Endodermal cell (in vitro differentiated cells): ENCODE measurements around the gene DRGX. TPM values are rescaled to one million over a fixed set of nuclear protein-coding genes. Genes with fewer than 3 reads are reported as not detected.

Experiments
- DNase-seq: peaks from one replicate; pipeline ENCODE4 v3.0.0-alpha.2; 2017
- H3K27ac ChIP-seq: 2 replicates; pipeline ENCODE4 v1.5.1; 2013; ENCODE audit warnings: mild to moderate bottlenecking, low read depth, low read length, moderate library complexity
- H3K27me3 ChIP-seq: 2 replicates; pipeline ENCODE4 v1.6.1; 2013; ENCODE audit warnings: mild to moderate bottlenecking, low read length, moderate library complexity; ENCODE audit not compliant: insufficient read depth, control insufficient read depth, poor library complexity, severe bottlenecking
- H3K36me3 ChIP-seq: 2 replicates; pipeline ENCODE4 v1.7.0; 2013; ENCODE audit warnings: mild to moderate bottlenecking, low read length, moderate library complexity; ENCODE audit not compliant: control insufficient read depth, insufficient read depth
- H3K4me1 ChIP-seq: one replicate; pipeline ENCODE4 v1.7.0; 2013; ENCODE audit warnings: low read length; ENCODE audit not compliant: control insufficient read depth, insufficient read depth
- H3K4me3 ChIP-seq: 2 replicates; pipeline ENCODE4 v1.5.1; 2013; ENCODE audit warnings: mild to moderate bottlenecking, low read length, moderate library complexity
- H3K9ac ChIP-seq: 2 replicates; pipeline ENCODE4 v1.6.1; 2013; ENCODE audit warnings: mild to moderate bottlenecking, low read length, moderate library complexity; ENCODE audit not compliant: poor library complexity, severe bottlenecking; ENCODE audit errors: extremely low read depth
- H3K9me3 ChIP-seq: 2 replicates; pipeline ENCODE4 v1.6.1; 2013; ENCODE audit warnings: mild to moderate bottlenecking, low read length, moderate library complexity; ENCODE audit not compliant: control insufficient read depth
- H3K27ac Mint-ChIP-seq: 2 replicates; pipeline ENCODE4 v1.8.0; 2020; ENCODE audit warnings: mixed read lengths
- H3K27me3 Mint-ChIP-seq: 2 replicates; pipeline ENCODE4 v1.8.0; 2021; ENCODE audit warnings: mild to moderate bottlenecking, mixed read lengths; ENCODE audit not compliant: insufficient read depth
- H3K36me3 Mint-ChIP-seq: 2 replicates; pipeline ENCODE4 v1.8.0; 2020; ENCODE audit warnings: low read depth, mixed read lengths
- H3K4me1 Mint-ChIP-seq: 2 replicates; pipeline ENCODE4 v1.8.0; 2020; ENCODE audit warnings: mixed read lengths
- H3K4me3 Mint-ChIP-seq: 2 replicates; pipeline ENCODE4 v1.8.0; 2020; ENCODE audit warnings: mild to moderate bottlenecking, moderate library complexity, mixed read lengths
- H3K9me3 Mint-ChIP-seq: 2 replicates; pipeline ENCODE4 v1.8.0; 2020; ENCODE audit warnings: mild to moderate bottlenecking, mixed read lengths
- WGBS, 2 experiments: methylation state at CpG; one replicate each; pipeline versions ENCODE4 v1.1.5 to v1.1.7; 2013; ENCODE audit warnings: missing lambda C conversion rate in 2 of 2, mixed read lengths in 1 of 2; ENCODE audit not compliant: insufficient coverage in 1 of 2, insufficient read length in 1 of 2; 5-methylcytosine and 5-hydroxymethylcytosine counted together
- total RNA-seq, 2 donors: library from RNA; stranded (reverse); fragmentation: NEBNext Ultra II Directional in 1 of 2; extraction: Animal tissue kit (Norgen Biotek cat#: 25700) in 1 of 2; gene quantifications; 2 replicates in 1 of 2; 3 replicates in 1 of 2; pipeline ENCODE4 v1.2.1, GENCODE V29; 2021
- TF ChIP-seq, protein P1 (sequence below): fragments of 200-600 bp; sonication (generic); conservative IDR thresholded peaks from 2 replicates; pipeline ENCODE4 v1.5.0; 2021; ENCODE audit warnings: antibody characterized with exemption, mild to moderate bottlenecking

Gene DRGX
- total RNA-seq, 2 donors from 2014 or later = not detected

DNA sequence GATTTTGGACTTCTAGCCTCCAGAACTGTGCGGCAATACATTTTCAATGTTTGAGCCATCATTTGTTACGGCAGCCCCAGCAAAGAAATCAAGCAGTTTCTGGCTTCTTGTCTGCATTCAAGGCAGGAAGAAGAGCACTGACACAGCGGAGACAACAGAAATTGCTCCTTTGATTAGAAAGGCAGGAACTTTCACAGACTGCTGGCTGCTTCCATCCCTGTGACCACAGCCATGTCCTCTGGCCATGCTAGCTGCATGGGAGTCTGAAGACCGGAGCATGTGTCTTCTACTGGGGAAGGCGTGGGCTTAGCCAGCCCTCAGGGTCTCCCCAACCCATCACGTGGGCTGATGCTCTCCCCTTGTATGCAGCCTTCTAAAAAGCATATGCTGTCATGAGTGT, 77.9 kb downstream of the DRGX start:
- TF ChIP-seq, protein P1, sequence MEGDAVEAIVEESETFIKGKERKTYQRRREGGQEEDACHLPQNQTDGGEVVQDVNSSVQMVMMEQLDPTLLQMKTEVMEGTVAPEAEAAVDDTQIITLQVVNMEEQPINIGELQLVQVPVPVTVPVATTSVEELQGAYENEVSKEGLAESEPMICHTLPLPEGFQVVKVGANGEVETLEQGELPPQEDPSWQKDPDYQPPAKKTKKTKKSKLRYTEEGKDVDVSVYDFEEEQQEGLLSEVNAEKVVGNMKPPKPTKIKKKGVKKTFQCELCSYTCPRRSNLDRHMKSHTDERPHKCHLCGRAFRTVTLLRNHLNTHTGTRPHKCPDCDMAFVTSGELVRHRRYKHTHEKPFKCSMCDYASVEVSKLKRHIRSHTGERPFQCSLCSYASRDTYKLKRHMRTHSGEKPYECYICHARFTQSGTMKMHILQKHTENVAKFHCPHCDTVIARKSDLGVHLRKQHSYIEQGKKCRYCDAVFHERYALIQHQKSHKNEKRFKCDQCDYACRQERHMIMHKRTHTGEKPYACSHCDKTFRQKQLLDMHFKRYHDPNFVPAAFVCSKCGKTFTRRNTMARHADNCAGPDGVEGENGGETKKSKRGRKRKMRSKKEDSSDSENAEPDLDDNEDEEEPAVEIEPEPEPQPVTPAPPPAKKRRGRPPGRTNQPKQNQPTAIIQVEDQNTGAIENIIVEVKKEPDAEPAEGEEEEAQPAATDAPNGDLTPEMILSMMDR = no peak
- no peaks in the 10 kb centered on the region for H3K4me1 ChIP-seq
- Mint-ChIP-seq H3K27me3 (peaks cover 2% of the 10 kb centered on the region), H3K9me3 (no peaks in the 10 kb centered on the region), H3K4me3 (no peak overlapping the region), H3K36me3 (no peaks in the 10 kb centered on the region), H3K4me1 (no peaks in the 10 kb centered on the region), H3K27ac (no peak overlapping the region)
- H3K9ac ChIP-seq = no peak overlapping the region
- WGBS, 2 experiments = 91 to 92% methylated on average over 5 to 6 of the region's 6 CpGs
- no peaks in the 10 kb centered on the region for H3K36me3 ChIP-seq
- no peaks in the 10 kb centered on the region for H3K9me3 ChIP-seq
- DNase-seq = no peak
- no peak overlapping the region for H3K27ac ChIP-seq
- no peaks in the 10 kb centered on the region for H3K27me3 ChIP-seq
- H3K4me3 ChIP-seq = no peak overlapping the region

DNA sequence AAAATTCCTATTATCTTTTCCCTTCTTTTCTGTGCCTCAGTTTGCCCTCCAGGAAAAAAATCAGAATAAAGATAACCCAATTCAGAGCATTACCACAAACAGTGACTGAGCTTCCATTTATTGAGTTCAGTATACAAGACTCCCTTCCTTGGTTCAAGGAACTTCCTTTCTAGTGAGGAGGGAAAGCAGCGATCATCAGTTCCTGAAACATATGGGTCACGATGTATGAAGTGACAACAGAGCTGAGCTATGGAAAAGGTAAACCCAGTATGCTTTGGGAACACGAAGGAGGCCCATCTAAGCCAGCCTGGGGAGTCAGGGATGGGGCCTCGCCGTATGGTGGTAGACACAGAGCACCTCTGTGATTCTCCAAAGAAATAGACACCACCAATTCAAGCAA, 81.1 kb downstream of the DRGX start:
- TF ChIP-seq, protein P1 = no peak
- Histone ChIP-seq H3K9me3 (no peaks in the 10 kb centered on the region), H3K9ac (no peak overlapping the region), H3K27me3 (no peaks in the 10 kb centered on the region), H3K36me3 (no peaks in the 10 kb centered on the region), H3K4me3 (no peak overlapping the region), H3K27ac (no peak overlapping the region), H3K4me1 (no peaks in the 10 kb centered on the region)
- no peak overlapping the region for H3K27ac Mint-ChIP-seq
- no peaks in the 10 kb centered on the region for H3K9me3 Mint-ChIP-seq
- WGBS, 2 experiments = 67 to 94% methylated on average over 3 to 5 of the region's 5 CpGs
- no peaks in the 10 kb centered on the region for H3K36me3 Mint-ChIP-seq
- no peaks in the 10 kb centered on the region for H3K4me1 Mint-ChIP-seq
- no peak for DNase-seq
- no peaks in the 10 kb centered on the region for H3K27me3 Mint-ChIP-seq
- H3K4me3 Mint-ChIP-seq = no peak overlapping the region

Other genes with a start within 250 kb of the DRGX start
- not detected for gene TMEM273, start 207.7 kb downstream of the DRGX start, total RNA-seq
- under 1 TPM in 1 of 2 donors, not detected in 1; 0.15 TPM for gene C10orf71, start 96.9 kb downstream of the DRGX start, total RNA-seq
- gene ERCC6, start 143.0 kb upstream of the DRGX start, total RNA-seq = 10 to 100 TPM; 18.8 to 19.5 TPM
- not detected for gene SLC18A3, start 214.2 kb upstream of the DRGX start, total RNA-seq
- not detected for gene CHAT, start 217.9 kb upstream of the DRGX start, total RNA-seq